Body of pancreas (tissue), 4 donors: ENCODE results near the gene ROMO1.

Source experiments
- CTCF ChIP-seq, 7 experiments: fragments of 450-650 bp in 4 of 7; fragments of 200-600 bp in 3 of 7; sonication (generic) in 3 of 7; IDR thresholded peaks; one replicate each; pipeline ENCODE4 v1.5.1; 2016 to 2019; ENCODE audit warnings: antibody characterized with exemption in 7 of 7
- POLR2A ChIP-seq, 3 donors: fragments of 450-650 bp; IDR thresholded peaks; one replicate each; pipeline ENCODE4 v1.6.1; 2016; ENCODE audit warnings: antibody characterized with exemption in 3 of 3, mild to moderate bottlenecking in 2 of 3

- TF ChIP-seq CTCF (IDR thresholded peaks at IDR 0.05) (no peak), POLR2A (IDR thresholded peaks at IDR 0.05) (no peak)
Measured at GRCh38 chr20:35695245-35695749, 3.9 kb upstream of the ROMO1 start.
